T-cell (primary cell): Measurements from ENCODE around the gene MAP7D3. TPM values are rescaled to one million over a fixed set of nuclear protein-coding genes. Genes with fewer than 3 reads are reported as not detected.

ENCODE experiments used
- ATAC-seq, 4 experiments: fragments of 200-7000 bp in 3 of 4; fragments of 150-1000 bp in 1 of 4; cut with Tn5 transposase; replicated peaks in 1 of 4; 1 replicate in 3 of 4; 2 replicates in 1 of 4; pipeline ENCODE4 v1.10.0; 2021; ENCODE audit warnings: moderate library complexity in 3 of 4, mild to moderate bottlenecking in 2 of 4, moderate number of reproducible peaks in 1 of 4
- CTCF ChIA-PET, 2 donors: fragments of 300-600 bp; sonication (Branson Sonifier 250); formaldehyde crosslinking; loops; one replicate each; lab custom pipeline; 2022; ENCODE audit warnings: antibody characterized with exemption in 2 of 2; lab: Charles Lee
- POLR2A ChIA-PET, 2 donors: fragments of 300-600 bp; sonication (Branson Sonifier 250); formaldehyde crosslinking; loops; one replicate each; lab custom pipeline; 2022; ENCODE audit warnings: antibody characterized with exemption in 2 of 2; lab: Charles Lee
- DNase-seq, 35 experiments: peaks; one replicate each; pipeline versions ENCODE4 v3.0.0 to v3.0.0-alpha.2; 2013 to 2023
- H3K27ac ChIP-seq: one replicate; pipeline ENCODE4 v1.5.1; 2013; ENCODE audit warnings: low read length
- H3K27me3 ChIP-seq, 2 experiments: replicated peaks in 1 of 2; 1 replicate in 1 of 2; 2 replicates in 1 of 2; pipeline versions ENCODE4 v1.6.1 to v1.7.0; 2013; ENCODE audit warnings: low read length in 1 of 2, mixed read lengths in 1 of 2; ENCODE audit not compliant: control insufficient read depth in 2 of 2, insufficient read depth in 2 of 2; ENCODE audit errors: extremely low read depth in 1 of 2
- H3K36me3 ChIP-seq, 2 donors: 1 replicate in 1 of 2; 2 replicates in 1 of 2; pipeline versions ENCODE4 v1.6.1 to v1.7.0; 2013; ENCODE audit warnings: low read length in 1 of 2; ENCODE audit not compliant: control insufficient read depth in 2 of 2, insufficient read depth in 1 of 2; ENCODE audit errors: extremely low read depth in 1 of 2
- H3K4me1 ChIP-seq, 2 experiments: 1 replicate in 1 of 2; 2 replicates in 1 of 2; pipeline versions ENCODE4 v1.6.1 to v1.7.0; 2013; ENCODE audit warnings: low read length in 2 of 2, mixed read lengths in 1 of 2; ENCODE audit not compliant: insufficient read depth in 2 of 2, control insufficient read depth in 1 of 2; ENCODE audit errors: extremely low read depth in 1 of 2
- H3K4me3 ChIP-seq, 2 donors: 1 replicate in 1 of 2; 2 replicates in 1 of 2; pipeline versions ENCODE4 v1.5.1 to v1.7.0; 2013; ENCODE audit warnings: mild to moderate bottlenecking in 2 of 2, low read length in 1 of 2, moderate library complexity in 1 of 2; ENCODE audit not compliant: control insufficient read depth in 1 of 2; ENCODE audit errors: extremely low read depth in 1 of 2
- H3K9me3 ChIP-seq: 2 replicates; pipeline ENCODE4 v1.7.0; 2013
- H3K27ac Mint-ChIP-seq, 2 donors: one replicate each; pipeline ENCODE4 v1.8.0; 2020 to 2021; ENCODE audit warnings: mild to moderate bottlenecking in 2 of 2, mixed read lengths in 2 of 2
- H3K27me3 Mint-ChIP-seq, 2 donors: one replicate each; pipeline ENCODE4 v1.8.0; 2021 to 2022; ENCODE audit warnings: mixed read lengths in 2 of 2
- H3K36me3 Mint-ChIP-seq: one replicate; pipeline ENCODE4 v1.8.0; 2021; ENCODE audit warnings: mixed read lengths
- H3K4me1 Mint-ChIP-seq, 3 donors: one replicate each; pipeline ENCODE4 v1.8.0; 2020 to 2022; ENCODE audit warnings: mixed read lengths in 3 of 3, mild to moderate bottlenecking in 1 of 3
- H3K4me3 Mint-ChIP-seq, 3 donors: one replicate each; pipeline ENCODE4 v1.8.0; 2020 to 2022; ENCODE audit warnings: mild to moderate bottlenecking in 3 of 3, mixed read lengths in 3 of 3, moderate library complexity in 3 of 3
- H3K9me3 Mint-ChIP-seq, 3 donors: one replicate each; pipeline ENCODE4 v1.8.0; 2020 to 2022; ENCODE audit warnings: mixed read lengths in 3 of 3
- WGBS: methylation state at CpG from one replicate; pipeline ENCODE4 v1.1.5; 2013; ENCODE audit warnings: missing lambda C conversion rate; ENCODE audit not compliant: insufficient coverage; 5-methylcytosine and 5-hydroxymethylcytosine counted together
- total RNA-seq, 35 experiments: library from RNA in 6 of 35; stranded (reverse) in 6 of 35; fragments of 120-200 nt in 1 of 35; gene quantifications; one replicate each; pipeline versions ENCODE4 v1.2.1 to v1.2.4 and lab custom pipeline; 2013 to 2026

Gene MAP7D3
- total RNA-seq, 5 donors from 2014 or later (not counting 1 experiment from before 2014, with no cell fraction given): 6.5 to 10.5 (median 9.7) TPM

- no peak overlapping the region for H3K4me3 Mint-ChIP-seq
- ChIA-PET CTCF (interaction anchor here in 1 of 2 donors (1.1 to 1.2 kb wide), 2 partner anchors 184 kb away, joined by 3 read pairs; no protein-coding TSS in a partner anchor), POLR2A (no interaction called here)
- no peaks in the 10 kb centered on the region for H3K9me3 Mint-ChIP-seq
- Histone ChIP-seq H3K9me3 (no peaks in the 10 kb centered on the region), H3K4me3 (no peak overlapping the region), H3K27ac (no peak overlapping the region), H3K36me3 (peaks cover 0 to 2% of the 10 kb centered on the region in 2 donors), H3K4me1 (no peaks in the 10 kb centered on the region), H3K27me3 (no peaks in the 10 kb centered on the region)
- H3K4me1 Mint-ChIP-seq: peaks cover 0 to 9% (median 0%) of the 10 kb centered on the region in 3 donors
- DNase-seq (no peak), ATAC-seq (no peak)
- H3K27ac Mint-ChIP-seq: no peak overlapping the region
- H3K27me3 Mint-ChIP-seq: peaks cover 0 to 11% of the 10 kb centered on the region in 2 donors
- 88% methylated on average over 3 of the region's 11 CpGs for WGBS
- no peaks in the 10 kb centered on the region for H3K36me3 Mint-ChIP-seq
Measured at GRCh38 chrX:136211766-136212556, 39.2 kb downstream of the MAP7D3 start.

DNA sequence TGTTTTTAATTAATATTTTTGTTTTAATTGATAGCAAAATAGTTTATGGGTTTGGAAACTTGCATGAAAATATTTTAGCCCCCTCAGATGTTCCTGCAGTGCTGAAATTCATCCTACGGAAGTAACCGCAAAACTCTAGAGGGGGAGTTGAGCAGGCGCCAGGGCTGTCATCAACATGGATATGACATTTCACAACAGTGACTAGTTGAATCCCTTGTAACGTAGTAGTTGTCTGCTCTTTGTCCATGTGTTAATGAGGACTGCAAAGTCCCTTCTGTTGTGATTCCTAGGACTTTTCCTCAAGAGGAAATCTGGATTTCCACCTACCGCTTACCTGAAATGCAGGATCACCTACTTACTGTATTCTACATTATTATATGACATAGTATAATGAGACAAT is 40.4 kb downstream of the MAP7D3 start:
- ChIA-PET CTCF (interaction anchor here in 1 of 2 donors (1.1 kb wide), 1 partner anchor 183 kb away, joined by 3 read pairs; no protein-coding TSS in a partner anchor), POLR2A (no interaction called here)
- Histone ChIP-seq H3K4me3 (no peak overlapping the region), H3K27ac (no peak overlapping the region), H3K9me3 (no peaks in the 10 kb centered on the region), H3K4me1 (peaks cover 0 to 5% of the 10 kb centered on the region in 2 experiments), H3K27me3 (no peaks in the 10 kb centered on the region), H3K36me3 (peaks cover 0 to 2% of the 10 kb centered on the region in 2 donors)
- 100% methylated on average over 2 of the region's 5 CpGs for WGBS
- no peak for ATAC-seq
- Mint-ChIP-seq H3K27me3 (peaks cover 0 to 11% of the 10 kb centered on the region in 2 donors), H3K4me3 (no peak overlapping the region), H3K36me3 (no peaks in the 10 kb centered on the region), H3K27ac (no peak overlapping the region), H3K9me3 (no peaks in the 10 kb centered on the region), H3K4me1 (peaks cover 0 to 13% (median 4%) of the 10 kb centered on the region in 3 donors)
- DNase-seq: no peak

GRCh38 chrX:136210243-136210642 is 41.0 kb downstream of the MAP7D3 start:
- no peak overlapping the region for H3K4me3 Mint-ChIP-seq
- H3K4me3 ChIP-seq: no peak overlapping the region
- peak overlapping the region in 1 of 2 donors; percentile 69 for H3K27ac Mint-ChIP-seq
- CTCF ChIA-PET: interaction anchor here (0.6 to 2.0 kb wide), 3 partner anchors 13 to 622 kb away, joined by 4 to 40 read pairs (median 6); no protein-coding TSS in a partner anchor
- H3K9me3 Mint-ChIP-seq: no peaks in the 10 kb centered on the region
- peaks cover 0 to 17% (median 8%) of the 10 kb centered on the region in 3 donors for H3K4me1 Mint-ChIP-seq
- peaks cover 0 to 11% of the 10 kb centered on the region in 2 donors for H3K27me3 Mint-ChIP-seq
- H3K9me3 ChIP-seq: no peaks in the 10 kb centered on the region
- no peaks in the 10 kb centered on the region for H3K36me3 Mint-ChIP-seq
- WGBS: no CpG with 5 or more reads among the region's 7 CpGs
- H3K4me1 ChIP-seq: peaks cover 2 to 8% of the 10 kb centered on the region in 2 experiments
- DNase-seq: no peak
- peaks cover 0 to 2% of the 10 kb centered on the region in 2 donors for H3K36me3 ChIP-seq
- ATAC-seq: no peak
- no peaks in the 10 kb centered on the region for H3K27me3 ChIP-seq
- POLR2A ChIA-PET: interaction anchor here in 1 of 2 donors (0.7 kb wide), 1 partner anchor 175 kb away, joined by 4 read pairs; no protein-coding TSS in a partner anchor
- no peak overlapping the region for H3K27ac ChIP-seq

GRCh38 chrX:136209751-136210150 is 41.4 kb downstream of the MAP7D3 start:
- no peak overlapping the region for H3K4me3 Mint-ChIP-seq
- H3K36me3 Mint-ChIP-seq: no peaks in the 10 kb centered on the region
- CTCF ChIA-PET: interaction anchor here (0.5 to 2.0 kb wide), 7 partner anchors 13 to 623 kb away, joined by 3 to 40 read pairs (median 4); no protein-coding TSS in a partner anchor
- peak overlapping the region in 1 of 2 donors; percentile 69 for H3K27ac Mint-ChIP-seq
- 95% methylated on average over 3 of the region's 9 CpGs for WGBS
- no peak overlapping the region for H3K27ac ChIP-seq
- POLR2A ChIA-PET: interaction anchor here in 1 of 2 donors (0.7 kb wide), 1 partner anchor 174 kb away, joined by 4 read pairs; no protein-coding TSS in a partner anchor
- H3K27me3 ChIP-seq: no peaks in the 10 kb centered on the region
- ATAC-seq (no peak), DNase-seq (no peak)
- H3K4me3 ChIP-seq: no peak overlapping the region
- peaks cover 3 to 21% (median 12%) of the 10 kb centered on the region in 3 donors for H3K4me1 Mint-ChIP-seq
- H3K4me1 ChIP-seq: peaks cover 4 to 12% of the 10 kb centered on the region in 2 experiments
- H3K36me3 ChIP-seq: peaks cover 0 to 2% of the 10 kb centered on the region in 2 donors
- no peaks in the 10 kb centered on the region for H3K9me3 Mint-ChIP-seq
- H3K9me3 ChIP-seq: no peaks in the 10 kb centered on the region
- peaks cover 0 to 11% of the 10 kb centered on the region in 2 donors for H3K27me3 Mint-ChIP-seq

DNA sequence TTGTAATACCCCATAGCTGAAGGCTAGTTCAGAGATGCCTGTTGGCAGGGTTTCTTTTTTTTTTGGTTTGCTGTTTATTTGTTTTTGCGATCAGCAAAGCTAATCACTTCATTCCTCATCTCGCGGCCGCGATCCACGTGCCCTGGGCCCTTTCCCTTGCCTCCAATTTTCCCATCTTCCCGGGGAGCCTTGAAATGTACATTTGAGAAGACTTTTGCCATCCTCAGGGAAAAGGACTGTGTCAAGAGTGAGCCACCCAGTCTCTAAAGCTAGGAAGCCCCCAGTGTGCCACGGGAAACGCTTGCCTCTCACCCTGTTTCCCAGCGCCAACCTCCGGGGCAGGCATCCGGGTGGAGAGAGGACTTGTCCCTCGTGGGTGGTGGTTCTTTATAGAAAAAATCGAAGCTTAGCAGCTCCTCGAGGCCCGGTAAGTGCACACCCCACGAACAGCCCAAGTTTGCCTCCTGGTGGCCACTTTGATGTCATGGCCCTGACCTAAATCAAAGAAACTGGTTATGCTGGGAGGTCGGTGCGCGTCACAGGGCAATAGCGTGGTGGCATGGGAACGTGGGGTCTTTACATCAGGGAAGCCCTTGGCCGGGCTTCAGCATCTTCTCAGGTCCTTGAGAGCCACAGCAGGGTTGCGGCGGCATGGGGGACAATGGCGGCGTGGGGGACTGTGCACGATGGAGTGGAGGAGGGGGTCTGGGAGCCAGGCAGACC is 42.0 kb downstream of the MAP7D3 start:
- DNase-seq (peak in 31 of 35 experiments; percentile 6 to 63 (median 30)), ATAC-seq (peak in 3 of 4 experiments; percentile 43 to 60 (median 54))
- 66% methylated on average over 10 of the region's 28 CpGs for WGBS
- H3K4me1 ChIP-seq: peaks cover 5 to 17% of the 10 kb centered on the region in 2 experiments
- POLR2A ChIA-PET: no interaction called here
- Mint-ChIP-seq H3K4me3 (no peak overlapping the region), H3K27ac (no peak overlapping the region), H3K4me1 (peaks cover 8 to 26% (median 17%) of the 10 kb centered on the region in 3 donors), H3K27me3 (peaks cover 0 to 11% of the 10 kb centered on the region in 2 donors), H3K36me3 (no peaks in the 10 kb centered on the region), H3K9me3 (no peaks in the 10 kb centered on the region)
- H3K9me3 ChIP-seq: no peaks in the 10 kb centered on the region
- peaks cover 0 to 2% of the 10 kb centered on the region in 2 donors for H3K36me3 ChIP-seq
- no peak overlapping the region for H3K4me3 ChIP-seq
- no peaks in the 10 kb centered on the region for H3K27me3 ChIP-seq
- CTCF ChIA-PET: interaction anchor here (0.5 to 2.0 kb wide), 9 partner anchors 12 to 1379 kb away, joined by 3 to 40 read pairs (median 4); no protein-coding TSS in a partner anchor
- no peak overlapping the region for H3K27ac ChIP-seq

- CTCF ChIA-PET: interaction anchor here in 1 of 2 donors (0.6 to 1.0 kb wide), 2 partner anchors 180 to 181 kb away, joined by 3 to 4 read pairs; no protein-coding TSS in a partner anchor
- ATAC-seq: no peak
- WGBS: 100% methylated on average over 3 of the region's 4 CpGs
- no peak for DNase-seq
- Histone ChIP-seq H3K9me3 (no peaks in the 10 kb centered on the region), H3K36me3 (peaks cover 0 to 2% of the 10 kb centered on the region in 2 donors), H3K27ac (no peak overlapping the region), H3K4me3 (no peak overlapping the region), H3K27me3 (no peaks in the 10 kb centered on the region), H3K4me1 (peaks cover 8 to 22% of the 10 kb centered on the region in 2 experiments)
- Mint-ChIP-seq H3K9me3 (no peaks in the 10 kb centered on the region), H3K4me1 (peaks cover 22 to 42% (median 32%) of the 10 kb centered on the region in 3 donors), H3K4me3 (no peak overlapping the region), H3K27ac (no peak overlapping the region), H3K36me3 (no peaks in the 10 kb centered on the region), H3K27me3 (peaks cover 0 to 7% of the 10 kb centered on the region in 2 donors)
- POLR2A ChIA-PET: no interaction called here
Measured at GRCh38 chrX:136207546-136207945, 43.7 kb downstream of the MAP7D3 start.
